ENCODE results near the gene CFAP69. TPM values are rescaled to one million over a fixed set of nuclear protein-coding genes. Genes with fewer than 3 reads are reported as not detected.

Gene CFAP69
- total RNA-seq, 6 experiments from 2014 or later, result 1.7 to 8.2 (median 3.8) TPM

- DNase-seq (peak in 1 of 3 donors; percentile 47), ATAC-seq (peak; percentile 69 to 87 (median 82))
- Histone ChIP-seq H3K27ac (peak overlapping the region; percentile 52 to 64 (median 59)), H3K4me1 (peaks cover 0 to 47% (median 14%) of the 10 kb centered on the region in 4 donors), H3K9me3 (no peaks in the 10 kb centered on the region), H3K36me3 (no peaks in the 10 kb centered on the region), H3K27me3 (no peaks in the 10 kb centered on the region), H3K4me3 (peak overlapping the region in 2 of 3 donors; percentile 3 to 42)
- 28% methylated on average over 5 of the region's 5 CpGs for WGBS (ENCODE audit: insufficient coverage, low coverage, low lambda C conversion rate, missing lambda C conversion rate)
- no peak for TF ChIP-seq POLR2A (IDR thresholded peaks at IDR 0.05)
- TF ChIP-seq CTCF (IDR thresholded peaks at IDR 0.05), result no peak
- intact Hi-C loops (cut with DNase I), result no loop called here
Measured at GRCh38 chr7:90267263-90267858, 22.4 kb downstream of the CFAP69 start.

- H3K9me3 ChIP-seq, result no peaks in the 10 kb centered on the region
- no peaks in the 10 kb centered on the region for H3K36me3 ChIP-seq
- no peak for DNase-seq
- 24% methylated on average over 1 of the region's 1 CpG for WGBS (ENCODE audit: insufficient coverage, low coverage, low lambda C conversion rate, missing lambda C conversion rate)
- peak overlapping the region; percentile 26 to 39 (median 30) for H3K27ac ChIP-seq
- no peaks in the 10 kb centered on the region for H3K27me3 ChIP-seq
- no peak overlapping the region for H3K4me3 ChIP-seq
- TF ChIP-seq CTCF (IDR thresholded peaks at IDR 0.05), result no peak
- peaks cover 0 to 51% (median 14%) of the 10 kb centered on the region in 4 donors for H3K4me1 ChIP-seq
- ATAC-seq, result no peak
- intact Hi-C loops (cut with DNase I), result no loop called here
Measured at GRCh38 chr7:90269163-90269562, 24.2 kb downstream of the CFAP69 start.

GRCh38 chr7:90270431-90271178 lies 25.6 kb downstream of the CFAP69 start:
- Histone ChIP-seq H3K4me3 (no peak overlapping the region), H3K36me3 (no peaks in the 10 kb centered on the region), H3K27ac (peak overlapping the region; percentile 11 to 63 (median 39)), H3K9me3 (no peaks in the 10 kb centered on the region), H3K4me1 (peaks cover 0 to 51% (median 14%) of the 10 kb centered on the region in 4 donors), H3K27me3 (no peaks in the 10 kb centered on the region)
- WGBS (ENCODE audit: insufficient coverage, low coverage, low lambda C conversion rate, missing lambda C conversion rate), result 69% methylated on average over 2 of the region's 2 CpGs
- ATAC-seq (peak; percentile 77 to 90 (median 78)), DNase-seq (no peak)
- intact Hi-C loops (cut with DNase I), result no loop called here
- TF ChIP-seq POLR2A (IDR thresholded peaks at IDR 0.05) (peak; percentile 21), CTCF (IDR thresholded peaks at IDR 0.05) (no peak)

GRCh38 chr7:90271753-90272152 lies 26.8 kb downstream of the CFAP69 start:
- DNase-seq (no peak), ATAC-seq (peak in 1 of 4 donors; percentile 10)
- no peak overlapping the region for H3K27ac ChIP-seq
- no peaks in the 10 kb centered on the region for H3K27me3 ChIP-seq
- H3K4me1 ChIP-seq, result peaks cover 0 to 41% (median 14%) of the 10 kb centered on the region in 4 donors
- no peak for TF ChIP-seq POLR2A (IDR thresholded peaks at IDR 0.05)
- no peaks in the 10 kb centered on the region for H3K9me3 ChIP-seq
- no peaks in the 10 kb centered on the region for H3K36me3 ChIP-seq
- 25% methylated on average over 2 of the region's 2 CpGs for WGBS (ENCODE audit: insufficient coverage, low coverage, low lambda C conversion rate, missing lambda C conversion rate)
- H3K4me3 ChIP-seq, result no peak overlapping the region
- intact Hi-C loops (cut with DNase I), result no loop called here

GRCh38 chr7:90272242-90272641 lies 27.3 kb downstream of the CFAP69 start:
- no peak for TF ChIP-seq CTCF (IDR thresholded peaks at IDR 0.05)
- TF ChIP-seq POLR2A (IDR thresholded peaks at IDR 0.05), result no peak
- no peaks in the 10 kb centered on the region for H3K9me3 ChIP-seq
- H3K27me3 ChIP-seq, result no peaks in the 10 kb centered on the region
- WGBS (ENCODE audit: insufficient coverage, low coverage, low lambda C conversion rate, missing lambda C conversion rate), result 88% methylated on average over 2 of the region's 2 CpGs
- ATAC-seq, result no peak
- no peak for DNase-seq
- peaks cover 0 to 41% (median 14%) of the 10 kb centered on the region in 4 donors for H3K4me1 ChIP-seq
- no peaks in the 10 kb centered on the region for H3K36me3 ChIP-seq
- no peak overlapping the region for H3K27ac ChIP-seq
- no peak overlapping the region for H3K4me3 ChIP-seq
- intact Hi-C loops (cut with DNase I), result no loop called here
